Peyer's patch (tissue), 4 donors: ENCODE results near the gene FAM20C.

ENCODE experiments used
- CTCF ChIP-seq, 6 experiments: fragments of 450-650 bp in 4 of 6; fragments of 200-600 bp in 2 of 6; sonication (generic) in 1 of 6; IDR thresholded peaks; one replicate each; pipeline ENCODE4 v1.5.1; 2017 to 2019; ENCODE audit warnings: antibody characterized with exemption in 6 of 6, mild to moderate bottlenecking in 3 of 6, moderate library complexity in 1 of 6
- POLR2A ChIP-seq, 2 donors: fragments of 450-650 bp; IDR thresholded peaks; one replicate each; pipeline ENCODE4 v1.5.1; 2017; ENCODE audit warnings: antibody characterized with exemption in 2 of 2, mild to moderate bottlenecking in 2 of 2, moderate library complexity in 2 of 2

GRCh38 chr7:249989-250388 lies 57.6 kb downstream of the FAM20C start:
- TF ChIP-seq POLR2A (IDR thresholded peaks at IDR 0.05) (no peak), CTCF (IDR thresholded peaks at IDR 0.05) (no peak)
